Stimulated activated CD4-positive, alpha-beta T cell treated with anti-CD3 and anti-CD28 coated beads, Interleukin-15, amount 100 ng/mL, for 24 hours (primary cell): Measurements from ENCODE around the gene MINDY2.
"Not testable (repeated sequence)": the region's sequence is repeated elsewhere in the genome, so short reads cannot be mapped to it uniquely, and the experiment has no call there.

Experiments
- DNase-seq: peaks from one replicate; pipeline ENCODE4 v3.0.0-alpha.2; 2020

Gene MINDY2

GRCh38 chr15:58833681-58834426 is 62.8 kb downstream of the MINDY2 start:
- DNase-seq, result not testable (repeated sequence)

GRCh38 chr15:58839485-58839884 is 68.4 kb downstream of the MINDY2 start:
- DNase-seq, result no peak

GRCh38 chr15:58840048-58840447 is 68.9 kb downstream of the MINDY2 start:
- no peak for DNase-seq

GRCh38 chr15:58842713-58843396 is 71.8 kb downstream of the MINDY2 start:
- DNase-seq, result no peak

GRCh38 chr15:58851205-58851604 is 80.1 kb downstream of the MINDY2 start:
- DNase-seq, result not testable (repeated sequence)

GRCh38 chr15:58852347-58852746 is 81.2 kb downstream of the MINDY2 start:
- DNase-seq, result no peak

DNA sequence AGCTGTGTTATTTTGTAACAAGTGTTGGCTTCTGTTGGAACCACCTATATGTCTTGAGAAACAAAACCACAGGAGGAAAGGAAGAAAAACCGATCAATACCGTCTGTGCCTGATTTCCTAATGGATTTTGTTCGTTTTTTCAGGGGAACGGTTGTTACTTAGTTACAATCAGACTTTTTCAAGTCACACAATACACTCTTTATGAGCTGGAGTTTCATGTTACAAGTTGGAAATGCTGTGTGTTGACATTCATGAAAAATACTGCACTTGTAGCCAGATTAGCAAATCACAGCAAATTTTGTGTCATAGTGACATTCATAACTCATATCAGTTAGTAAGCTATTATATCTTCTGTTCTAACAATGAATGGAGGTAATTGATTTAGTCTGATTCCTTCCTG is 83.5 kb downstream of the MINDY2 start:
- DNase-seq, result no peak

DNA sequence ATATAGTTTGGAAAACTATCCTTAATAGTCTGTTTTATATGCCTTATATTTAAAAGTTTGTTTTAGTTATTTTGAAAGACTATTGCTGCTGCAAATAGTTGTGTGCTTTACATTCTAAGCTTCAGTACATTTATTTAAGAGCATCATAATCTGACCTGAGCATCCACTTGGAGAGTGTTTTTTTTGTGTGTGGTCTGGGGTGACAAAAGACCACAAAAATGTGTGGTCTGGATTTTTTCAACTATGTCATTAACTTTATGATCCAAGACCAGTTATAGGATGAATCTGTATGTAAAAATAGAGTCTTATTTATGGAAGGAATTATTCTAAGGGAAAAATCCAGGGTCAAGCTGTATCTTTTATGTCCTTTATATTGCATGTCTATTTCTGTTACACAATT is 85.0 kb downstream of the MINDY2 start:
- no peak for DNase-seq

GRCh38 chr15:58856621-58857020 is 85.5 kb downstream of the MINDY2 start:
- DNase-seq, result not testable (repeated sequence)

DNA sequence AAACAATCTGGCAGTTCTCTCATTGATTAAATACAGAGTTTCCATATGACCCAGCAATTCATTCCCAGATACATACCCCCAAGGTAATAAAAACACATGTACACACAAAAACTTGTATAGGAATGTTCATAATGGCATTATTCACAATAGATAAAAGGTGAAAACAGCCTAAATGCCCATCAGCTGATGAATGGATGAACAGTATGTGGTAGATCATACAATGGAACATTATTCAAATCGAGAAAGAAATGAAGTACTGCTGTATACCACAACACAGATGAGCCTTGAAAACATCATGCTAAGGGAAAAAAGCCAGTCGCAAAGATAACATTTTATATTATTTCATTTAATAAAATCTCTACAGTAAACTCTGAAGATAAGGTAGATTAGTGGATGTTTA is 91.2 kb downstream of the MINDY2 start:
- DNase-seq, result no peak

DNA sequence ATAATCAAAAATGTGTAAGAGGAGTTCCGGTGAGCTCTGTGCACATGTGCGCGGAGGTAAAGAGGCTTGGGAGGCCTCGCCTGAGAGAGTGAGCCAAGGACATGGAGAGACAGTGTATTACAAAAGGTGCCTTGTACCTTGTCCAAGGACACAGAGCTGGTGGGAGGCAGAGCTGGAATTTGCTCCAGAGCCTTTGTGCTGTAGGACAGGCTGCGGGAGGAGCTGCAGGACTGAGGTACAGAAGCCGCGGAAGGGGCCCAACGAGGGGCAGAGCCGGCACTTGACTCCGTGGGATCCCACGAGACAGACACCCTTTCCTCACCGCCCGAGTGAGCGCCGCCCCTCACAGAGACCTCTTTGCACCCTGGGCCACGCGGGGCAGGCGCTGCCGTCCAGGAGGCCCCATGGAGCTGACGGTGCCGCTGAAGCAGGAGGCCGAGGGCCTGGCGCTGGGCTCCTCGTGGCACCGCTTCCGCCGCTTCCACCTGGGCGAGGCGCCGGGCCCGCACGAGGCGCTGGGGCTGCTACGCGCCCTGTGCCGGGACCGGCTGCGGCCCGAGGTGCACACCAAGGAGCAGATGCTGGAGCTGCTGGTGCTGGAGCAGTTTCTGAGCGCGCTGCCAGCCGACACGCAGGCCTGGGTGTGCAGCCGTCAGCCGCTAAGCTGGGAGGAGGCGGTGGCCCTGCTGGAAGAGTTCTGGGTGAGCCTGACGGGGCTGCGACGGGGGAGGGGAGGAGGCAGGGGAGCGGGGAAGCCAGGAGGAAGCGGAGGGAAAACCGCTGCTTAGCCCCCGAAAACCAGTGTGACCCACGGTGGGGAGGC is 93.7 kb downstream of the MINDY2 start:
- peak; percentile 15 for DNase-seq

GRCh38 chr15:58865425-58865880 is 94.4 kb downstream of the MINDY2 start:
- DNase-seq, result no peak

GRCh38 chr15:58867926-58868325 is 96.8 kb downstream of the MINDY2 start:
- DNase-seq, result no peak

DNA sequence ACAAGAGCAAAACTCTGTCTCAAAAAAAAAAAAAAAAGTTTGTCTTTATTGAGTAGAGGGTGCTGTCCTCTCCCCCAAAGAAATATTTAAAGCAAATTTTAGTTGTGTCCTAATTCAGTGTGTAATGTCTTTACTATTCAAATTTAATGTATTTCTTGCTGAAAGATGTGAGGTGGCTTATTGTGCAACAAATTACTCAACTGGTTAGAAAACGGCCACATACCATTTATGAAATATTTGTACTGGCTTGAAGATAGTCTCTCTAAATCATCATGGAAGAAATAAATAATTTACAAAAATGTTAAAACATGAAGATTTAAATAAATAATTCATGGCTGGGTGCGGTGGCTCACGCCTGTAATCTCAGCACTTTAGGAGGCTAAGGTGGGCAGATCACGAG is 99.3 kb downstream of the MINDY2 start:
- DNase-seq, result no peak

- DNase-seq, result no peak
These were observed 102.2 kb downstream of the MINDY2 start for GRCh38 chr15:58873267-58873666.

- no peak for DNase-seq
These were observed 104.2 kb downstream of the MINDY2 start for GRCh38 chr15:58875343-58875742.

- no peak for DNase-seq
These were observed 105.4 kb downstream of the MINDY2 start for GRCh38 chr15:58876306-58877106.

- no peak for DNase-seq
These were observed 107.1 kb downstream of the MINDY2 start for GRCh38 chr15:58877999-58878825.

GRCh38 chr15:58880320-58880719 is 109.2 kb downstream of the MINDY2 start:
- DNase-seq, result no peak

DNA sequence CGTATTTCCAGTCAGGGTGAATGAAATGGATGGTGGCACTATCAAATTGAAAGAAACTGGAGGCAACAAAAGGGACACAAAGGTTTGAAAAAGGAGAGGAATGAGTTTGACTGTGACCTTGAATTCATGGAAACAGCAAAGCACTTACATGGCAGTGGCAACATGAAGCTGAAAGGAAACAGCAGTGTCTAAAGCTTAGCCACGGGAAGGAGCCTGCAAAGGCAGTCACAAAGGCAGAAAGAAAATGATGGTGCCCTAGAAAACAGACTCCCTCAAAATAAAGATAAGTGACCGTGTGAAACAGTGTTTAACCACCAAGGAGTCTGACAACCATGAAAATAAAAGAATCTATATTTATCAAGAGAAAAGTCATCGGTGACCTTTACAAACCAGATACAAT is 111.1 kb downstream of the MINDY2 start:
- no peak for DNase-seq

DNA sequence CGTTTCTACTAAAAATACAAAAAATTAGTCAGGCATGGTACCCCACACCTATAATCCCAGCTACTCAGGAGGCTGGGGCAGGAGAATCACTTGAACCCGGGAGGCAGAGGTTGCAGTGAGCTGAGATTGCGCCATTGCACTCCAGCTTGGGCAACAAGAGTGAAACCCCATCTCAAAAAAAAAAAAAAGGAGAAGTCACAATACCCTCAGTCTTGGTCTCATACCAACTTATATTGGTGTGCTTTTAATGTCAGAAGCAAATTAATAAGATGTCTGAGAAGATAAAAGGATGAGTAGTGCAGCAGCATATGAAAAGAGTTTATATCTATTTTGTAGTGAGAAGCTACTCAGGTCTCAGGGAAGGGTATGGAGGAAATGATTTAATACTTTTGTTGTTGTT is 112.8 kb downstream of the MINDY2 start:
- DNase-seq, result not testable (repeated sequence)

DNA sequence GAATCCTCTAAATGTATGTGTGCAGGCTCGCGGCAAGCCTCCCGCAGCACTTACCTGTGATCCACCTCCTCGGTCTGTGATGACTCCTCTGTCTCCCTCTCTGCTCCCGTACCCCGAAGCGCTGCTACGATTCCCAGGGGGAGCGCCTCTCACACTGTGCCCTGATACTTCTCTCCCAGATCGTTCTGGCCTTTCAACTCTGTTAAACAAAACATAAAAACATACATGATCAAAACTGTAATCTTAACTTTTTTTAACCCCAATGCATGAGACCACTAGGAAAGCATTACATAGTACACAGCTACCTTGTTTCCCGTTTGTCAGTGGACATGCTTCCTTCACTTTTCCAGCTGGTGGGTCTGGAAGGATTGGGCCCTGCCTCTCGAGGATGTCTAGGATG is 115.8 kb downstream of the MINDY2 start:
- DNase-seq, result no peak
